Hepatocyte (in vitro differentiated cells): ENCODE data around the gene OGDH.

ENCODE experiments used
- CTCF ChIP-seq: fragments of 200-600 bp; sonication (generic); IDR thresholded peaks from 2 replicates; pipeline ENCODE4 v1.5.1; 2016; ENCODE audit warnings: antibody characterized with exemption, mild to moderate bottlenecking; ENCODE audit not compliant: poor library complexity
- EZH2 ChIP-seq: fragments of 200-600 bp; sonication (generic); IDR thresholded peaks from 2 replicates; pipeline ENCODE4 v1.6.1; 2016; ENCODE audit warnings: antibody characterized with exemption, mild to moderate bottlenecking, borderline replicate concordance

DNA sequence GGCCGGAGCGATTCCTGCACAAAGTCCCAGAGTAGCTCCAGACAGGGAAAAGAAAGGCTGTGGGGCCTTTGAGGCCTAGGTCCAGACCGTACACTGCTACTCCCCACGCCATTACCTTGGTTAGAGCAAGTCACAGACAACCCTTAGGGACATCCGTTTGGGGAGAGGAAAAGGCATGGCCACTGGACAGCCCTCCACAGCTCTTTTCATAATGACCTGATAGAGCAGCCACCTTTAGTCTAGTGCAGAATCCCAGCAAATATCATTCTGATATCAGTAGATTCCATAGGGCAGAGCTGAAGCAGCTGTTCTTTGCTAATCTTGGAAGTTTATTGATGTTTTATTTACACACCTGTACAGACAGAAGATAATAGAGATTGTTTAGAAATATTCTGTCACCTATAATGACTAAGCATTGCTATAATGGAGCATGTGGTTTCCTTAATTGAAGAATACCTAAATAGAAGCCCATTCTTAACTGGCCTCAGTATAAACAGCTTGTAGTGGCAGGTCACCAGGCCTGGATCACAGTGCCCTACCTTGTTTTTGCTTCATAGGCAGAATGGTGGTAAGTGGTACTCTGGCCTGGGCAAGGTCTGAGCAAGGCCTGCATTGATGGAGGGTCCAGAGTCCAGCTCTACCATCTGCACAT lies 27.9 kb downstream of the OGDH start:
- TF ChIP-seq EZH2 (no peak), CTCF (no peak)
